ENCODE results near the gene GNG2.

- TF ChIP-seq, protein P1, sequence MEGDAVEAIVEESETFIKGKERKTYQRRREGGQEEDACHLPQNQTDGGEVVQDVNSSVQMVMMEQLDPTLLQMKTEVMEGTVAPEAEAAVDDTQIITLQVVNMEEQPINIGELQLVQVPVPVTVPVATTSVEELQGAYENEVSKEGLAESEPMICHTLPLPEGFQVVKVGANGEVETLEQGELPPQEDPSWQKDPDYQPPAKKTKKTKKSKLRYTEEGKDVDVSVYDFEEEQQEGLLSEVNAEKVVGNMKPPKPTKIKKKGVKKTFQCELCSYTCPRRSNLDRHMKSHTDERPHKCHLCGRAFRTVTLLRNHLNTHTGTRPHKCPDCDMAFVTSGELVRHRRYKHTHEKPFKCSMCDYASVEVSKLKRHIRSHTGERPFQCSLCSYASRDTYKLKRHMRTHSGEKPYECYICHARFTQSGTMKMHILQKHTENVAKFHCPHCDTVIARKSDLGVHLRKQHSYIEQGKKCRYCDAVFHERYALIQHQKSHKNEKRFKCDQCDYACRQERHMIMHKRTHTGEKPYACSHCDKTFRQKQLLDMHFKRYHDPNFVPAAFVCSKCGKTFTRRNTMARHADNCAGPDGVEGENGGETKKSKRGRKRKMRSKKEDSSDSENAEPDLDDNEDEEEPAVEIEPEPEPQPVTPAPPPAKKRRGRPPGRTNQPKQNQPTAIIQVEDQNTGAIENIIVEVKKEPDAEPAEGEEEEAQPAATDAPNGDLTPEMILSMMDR (IDR thresholded peaks at IDR 0.05; ENCODE audit: borderline replicate concordance, extremely low read depth, low read length, poor library complexity, severe bottlenecking), result no peak
- no peak for TF ChIP-seq EZH2 (IDR thresholded peaks at IDR 0.05; ENCODE audit: borderline replicate concordance, low read depth, low read length, severe bottlenecking)
Measured at GRCh38 chr14:51867741-51868140, 7.3 kb downstream of the GNG2 start.
